Stomach (tissue), 4 donors: ENCODE data around the gene YPEL2.

Experiments
- CTCF ChIP-seq, 7 experiments: fragments of 450-650 bp in 4 of 7; fragments of 200-600 bp in 3 of 7; sonication (generic) in 3 of 7; IDR thresholded peaks; one replicate each; pipeline ENCODE4 v1.5.1; 2016 to 2019; ENCODE audit warnings: antibody characterized with exemption in 7 of 7, control low read depth in 2 of 7, mild to moderate bottlenecking in 1 of 7
- EP300 ChIP-seq: sonication (generic); formaldehyde crosslinking; IDR thresholded peaks from one replicate; pipeline ENCODE4 v1.6.1; 2017; ENCODE audit warnings: antibody characterized with exemption
- POLR2A ChIP-seq, 4 donors: fragments of 450-650 bp; IDR thresholded peaks; one replicate each; pipeline ENCODE4 v1.6.1; 2016; ENCODE audit warnings: antibody characterized with exemption in 4 of 4, control low read depth in 2 of 4, mild to moderate bottlenecking in 1 of 4, moderate library complexity in 1 of 4
- POLR2AphosphoS5 ChIP-seq, 3 donors: sonication (generic); formaldehyde crosslinking; IDR thresholded peaks; one replicate each; pipeline ENCODE4 v1.6.1; 2016; ENCODE audit warnings: antibody characterized with exemption in 3 of 3

- TF ChIP-seq CTCF (IDR thresholded peaks at IDR 0.05), result peak in 5 of 7 experiments; percentile 71 to 93 (median 81)
- TF ChIP-seq POLR2A (IDR thresholded peaks at IDR 0.05), result no peak
- peak in 1 of 3 donors; percentile 58 for TF ChIP-seq POLR2AphosphoS5 (IDR thresholded peaks at IDR 0.05)
- no peak for TF ChIP-seq EP300
Observed at GRCh38 chr17:59311051-59311468, 20.4 kb upstream of the YPEL2 start.
